22Rv1 (cell line): Measurements from ENCODE around the gene DIP2A.

Experiments used
- CTCF ChIP-seq: fragments of 450-650 bp; IDR thresholded peaks from 2 replicates; pipeline ENCODE4 v1.5.1; 2017; ENCODE audit warnings: mild to moderate bottlenecking
- ZFX ChIP-seq: fragments of 450-650 bp; IDR thresholded peaks from 2 replicates; pipeline ENCODE4 v1.6.1; 2017; ENCODE audit warnings: antibody characterized with exemption, borderline replicate concordance

GRCh38 chr21:46515109-46515508 is 56.4 kb downstream of the DIP2A start:
- TF ChIP-seq CTCF (no peak), ZFX (no peak)
